GM18511 (cell line): ENCODE measurements around the gene SERP2.

Source experiments
- ATAC-seq: cut with Tn5 transposase; IDR thresholded peaks from one replicate; pipeline ENCODE4 v1.9.1; 2021; ENCODE audit warnings: mild to moderate bottlenecking, moderate library complexity; ENCODE audit not compliant: unreplicated experiment

Gene SERP2

DNA sequence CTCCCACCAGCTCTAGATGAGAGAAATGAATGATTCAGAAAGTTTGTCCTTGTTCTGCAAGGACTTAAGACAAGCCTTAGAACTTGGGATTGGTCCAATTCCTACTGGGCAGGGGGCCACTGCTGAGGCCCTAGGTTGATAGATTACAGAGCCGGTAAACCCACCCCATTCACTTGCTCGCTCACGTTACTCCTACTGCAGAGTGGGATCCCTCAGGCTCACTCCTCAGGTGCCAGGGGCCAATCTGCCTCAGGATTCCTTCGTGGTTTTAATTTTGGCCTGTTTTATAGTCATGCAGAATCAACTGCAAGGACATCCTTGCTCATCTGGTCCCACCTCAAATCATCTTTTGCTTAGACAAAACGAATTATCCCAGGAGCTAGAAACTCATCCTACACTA, 59.0 kb downstream of the SERP2 start:
- no peak for ATAC-seq

- ATAC-seq: no peak
These were observed 60.5 kb downstream of the SERP2 start for GRCh38 chr13:44433863-44434765.

GRCh38 chr13:44434766-44435141, 61.1 kb downstream of the SERP2 start:
- no peak for ATAC-seq

DNA sequence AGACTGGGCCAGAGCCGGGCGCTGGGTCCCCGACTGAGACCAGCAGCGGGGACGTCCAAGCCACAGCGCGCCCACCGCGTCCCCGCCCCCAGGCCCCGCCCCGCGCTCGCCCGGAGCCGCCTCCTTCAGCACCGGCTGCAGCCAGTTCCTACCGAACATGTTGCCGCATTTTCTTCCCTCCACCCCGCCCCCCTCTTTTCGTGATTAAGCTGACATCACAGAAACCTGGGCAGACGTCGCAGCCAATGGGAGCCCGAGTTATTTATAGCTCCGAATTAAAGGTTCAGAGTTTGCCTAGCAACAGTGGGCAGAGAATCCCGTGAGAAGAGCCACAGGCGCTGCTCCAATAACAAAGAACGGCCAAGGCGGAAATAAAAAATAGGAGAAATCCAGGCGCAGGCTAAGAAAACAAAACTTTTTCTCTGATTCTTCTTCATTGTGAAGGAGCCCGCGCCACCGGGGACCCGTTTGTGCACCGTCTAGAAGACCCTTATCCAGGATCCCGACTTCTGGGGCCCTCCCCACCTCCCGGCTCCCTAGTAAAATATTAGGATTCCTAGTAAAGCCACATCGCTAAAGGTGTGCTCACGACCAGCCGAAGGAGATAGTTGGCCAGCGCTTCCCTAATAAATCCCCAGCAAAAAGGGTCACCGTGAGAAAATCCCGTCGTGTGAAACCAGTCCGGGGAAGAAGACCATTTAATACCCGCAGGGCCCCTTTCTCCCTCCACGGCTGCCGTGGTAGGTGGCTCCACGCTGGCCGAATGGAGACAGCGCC, 61.7 kb downstream of the SERP2 start:
- ATAC-seq: peak; percentile 74

GRCh38 chr13:44435919-44436510, 62.4 kb downstream of the SERP2 start:
- ATAC-seq: no peak

GRCh38 chr13:44436589-44437337, 63.1 kb downstream of the SERP2 start:
- no peak for ATAC-seq

DNA sequence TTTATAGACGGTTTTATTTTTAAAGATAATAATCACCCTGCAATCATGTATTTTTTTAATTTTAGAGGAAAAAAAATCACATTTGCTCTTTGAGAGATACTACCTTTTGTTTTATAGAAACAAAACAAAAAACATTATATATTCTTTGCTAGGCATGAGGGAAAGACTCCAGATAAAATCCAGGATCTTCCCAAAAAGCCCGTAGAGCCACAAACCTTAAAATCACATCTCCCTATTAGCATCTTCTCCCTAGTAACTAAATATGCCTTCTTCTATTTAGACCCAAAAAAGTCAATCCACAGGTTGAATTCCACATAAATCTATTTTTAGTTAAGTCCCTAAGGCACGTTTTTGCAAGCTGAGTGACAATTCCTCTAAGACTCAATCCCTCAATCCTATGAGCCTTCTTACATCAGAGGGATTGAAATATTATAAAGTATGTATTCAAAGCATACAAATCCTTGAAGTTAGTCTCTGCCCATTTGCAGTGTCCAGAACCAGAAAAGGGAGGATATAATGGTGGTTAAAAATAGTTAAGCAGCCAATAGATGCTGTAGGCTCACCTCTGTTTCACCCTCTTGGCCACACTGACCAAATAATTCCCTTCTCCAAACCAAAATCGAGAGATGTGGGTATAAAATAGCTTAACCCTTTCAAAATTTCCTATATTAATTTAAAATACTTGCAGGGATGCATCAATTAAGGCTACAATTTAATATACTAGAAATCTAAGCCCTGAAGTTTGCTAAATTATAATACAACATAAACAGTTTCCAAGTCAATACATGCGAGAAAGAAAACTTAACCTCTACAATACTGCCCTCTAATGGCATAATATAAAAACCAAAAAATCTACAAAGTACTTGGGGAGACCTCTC, 64.0 kb downstream of the SERP2 start:
- ATAC-seq: no peak

DNA sequence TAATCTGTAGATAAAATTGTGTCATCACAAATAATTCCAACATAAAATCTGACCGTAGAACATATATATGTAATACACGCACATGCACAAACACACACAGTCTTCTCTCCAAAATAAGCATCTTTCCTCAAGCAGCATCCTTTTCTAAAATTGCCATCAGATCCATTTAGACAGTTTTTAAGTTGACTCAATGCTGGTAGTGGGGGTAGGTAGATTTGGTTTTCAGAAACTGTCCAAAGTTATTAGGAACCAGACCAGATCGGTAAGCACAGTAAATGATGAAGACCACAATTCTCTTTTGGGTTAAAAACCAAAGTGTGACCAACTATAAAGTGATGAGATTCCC, 64.6 kb downstream of the SERP2 start:
- no peak for ATAC-seq

GRCh38 chr13:44439452-44440024, 65.9 kb downstream of the SERP2 start:
- no peak for ATAC-seq

GRCh38 chr13:44440046-44440608, 66.5 kb downstream of the SERP2 start:
- ATAC-seq: no peak
